HEK293 (cell line): Measurements from ENCODE around the gene ARHGAP42.

ENCODE experiments used
- CTCF ChIA-PET: fragments of 350-600 bp; formaldehyde crosslinking; extraction: SDS; loops from one replicate; lab custom pipeline; 2021; ENCODE audit warnings: antibody characterized with exemption; lab: Yijun Ruan, JAX
- POLR2A ChIA-PET: fragments of 300-600 bp; formaldehyde crosslinking; extraction: SDS; loops from one replicate; lab custom pipeline; 2020; ENCODE audit warnings: antibody characterized with exemption, inconsistent platforms; lab: Yijun Ruan, JAX
- H3K27ac ChIP-seq: fragments of 200-500 bp; sonication (Bioruptor generic); 2 replicates; pipeline ENCODE4 v1.5.1; 2014; ENCODE audit warnings: low read depth, low read length, control low read depth, inconsistent platforms; ENCODE audit errors: extremely low read depth
- H3K36me3 ChIP-seq, 2 experiments: fragments of 200-500 bp in 1 of 2; sonication (Bioruptor generic) in 1 of 2; 1 replicate in 1 of 2; 2 replicates in 1 of 2; pipeline ENCODE4 v1.5.1; 2014 to 2017; ENCODE audit warnings: inconsistent platforms in 2 of 2, low read length in 2 of 2; ENCODE audit not compliant: control insufficient read depth in 2 of 2, insufficient read depth in 1 of 2
- H3K4me1 ChIP-seq: fragments of 200-500 bp; sonication (Bioruptor generic); 2 replicates; pipeline ENCODE4 v1.5.1; 2014; ENCODE audit warnings: mild to moderate bottlenecking, low read length, inconsistent platforms; ENCODE audit not compliant: control insufficient read depth, insufficient read depth
- H3K4me3 ChIP-seq: 2 replicates; pipeline ENCODE4 v1.5.1; 2011; ENCODE audit warnings: low read depth, mild to moderate bottlenecking, control low read depth, low read length, moderate library complexity
- H3K9me3 ChIP-seq: fragments of 200-500 bp; sonication (Bioruptor generic); 2 replicates; pipeline ENCODE4 v1.5.1; 2014; ENCODE audit warnings: low read depth, low read length, inconsistent platforms; ENCODE audit not compliant: control insufficient read depth, insufficient read depth
- HIC1 ChIP-seq: fragments of 450-650 bp; formaldehyde crosslinking; IDR thresholded peaks from 2 replicates; pipeline ENCODE4 v1.5.1; 2016; ENCODE audit warnings: missing biosample characterization, missing genetic modification characterization
- OSR2 ChIP-seq: fragments of 450-650 bp; formaldehyde crosslinking; IDR thresholded peaks from 2 replicates; pipeline ENCODE4 v1.5.1; 2016; ENCODE audit warnings: missing biosample characterization, missing genetic modification characterization
- PBX3 ChIP-seq: sonication (generic); formaldehyde crosslinking; IDR thresholded peaks from 2 replicates; pipeline ENCODE4 v1.8.1; 2022; ENCODE audit warnings: mild to moderate bottlenecking, moderate library complexity, missing genetic modification reagents
- SCRT1 ChIP-seq: fragments of 450-650 bp; formaldehyde crosslinking; IDR thresholded peaks from 2 replicates; pipeline ENCODE4 v1.5.1; 2016; ENCODE audit warnings: missing biosample characterization, missing genetic modification characterization, borderline replicate concordance
- SP2 ChIP-seq: fragments of 450-650 bp; formaldehyde crosslinking; IDR thresholded peaks from 2 replicates; pipeline ENCODE4 v1.5.1; 2016; ENCODE audit warnings: missing biosample characterization, missing genetic modification characterization
- ZBTB17 ChIP-seq: fragments of 450-650 bp; formaldehyde crosslinking; IDR thresholded peaks from 2 replicates; pipeline ENCODE4 v1.5.1; 2016; ENCODE audit warnings: missing biosample characterization, missing genetic modification characterization
- ZNF239 ChIP-seq: fragments of 450-650 bp; formaldehyde crosslinking; IDR thresholded peaks from 2 replicates; pipeline ENCODE4 v1.5.1; 2016; ENCODE audit warnings: missing biosample characterization, missing genetic modification characterization
- ZNF274 ChIP-seq, 2 experiments: fragments of 200-500 bp in 1 of 2; fragments of 450-650 bp in 1 of 2; sonication (Bioruptor generic) in 1 of 2; formaldehyde crosslinking in 1 of 2; IDR thresholded peaks; 2 replicates each; pipeline versions ENCODE4 v1.5.1 to v1.6.1; 2014 to 2016; ENCODE audit warnings: borderline replicate concordance in 1 of 2, inconsistent platforms in 1 of 2, low read length in 1 of 2, missing biosample characterization in 1 of 2, missing genetic modification characterization in 1 of 2
- ZNF37A ChIP-seq: fragments of 450-650 bp; IDR thresholded peaks from 2 replicates; pipeline ENCODE4 v1.5.1; 2018; ENCODE audit warnings: missing biosample characterization, missing genetic modification characterization
- ZNF398 ChIP-seq: fragments of 450-650 bp; formaldehyde crosslinking; IDR thresholded peaks from 2 replicates; pipeline ENCODE4 v1.5.1; 2017; ENCODE audit warnings: missing biosample characterization, missing genetic modification characterization
- ZNF549 ChIP-seq: fragments of 450-650 bp; IDR thresholded peaks from 2 replicates; pipeline ENCODE4 v1.5.1; 2018; ENCODE audit warnings: missing biosample characterization, missing genetic modification characterization, mild to moderate bottlenecking, inconsistent platforms, moderate library complexity
- ZNF610 ChIP-seq: fragments of 450-650 bp; formaldehyde crosslinking; IDR thresholded peaks from 2 replicates; pipeline ENCODE4 v1.5.1; 2016; ENCODE audit warnings: missing biosample characterization, missing genetic modification characterization, borderline replicate concordance
- ZNF701 ChIP-seq: fragments of 450-650 bp; formaldehyde crosslinking; IDR thresholded peaks from 2 replicates; pipeline ENCODE4 v1.5.1; 2016; ENCODE audit warnings: missing biosample characterization, missing genetic modification characterization
- ZNF707 ChIP-seq: fragments of 450-650 bp; formaldehyde crosslinking; IDR thresholded peaks from 2 replicates; pipeline ENCODE4 v1.5.1; 2016; ENCODE audit warnings: missing biosample characterization, missing genetic modification characterization
- ZNF791 ChIP-seq: fragments of 450-650 bp; formaldehyde crosslinking; IDR thresholded peaks from 2 replicates; pipeline ENCODE4 v1.5.1; 2016; ENCODE audit warnings: missing biosample characterization, missing genetic modification characterization
- ZNF792 ChIP-seq: fragments of 450-650 bp; formaldehyde crosslinking; IDR thresholded peaks from 2 replicates; pipeline ENCODE4 v1.5.1; 2016; ENCODE audit warnings: missing biosample characterization, missing genetic modification characterization
- TF ChIP-seq, protein P1 (sequence below): fragments of 450-650 bp; formaldehyde crosslinking; IDR thresholded peaks from 2 replicates; pipeline ENCODE4 v1.5.1; 2016; ENCODE audit warnings: missing biosample characterization, missing genetic modification characterization
- TF ChIP-seq, protein P2 (sequence below): IDR thresholded peaks from 2 replicates; pipeline ENCODE4 v1.6.1; 2011; ENCODE audit warnings: mild to moderate bottlenecking, low read depth, low read length, borderline replicate concordance
- TF ChIP-seq, protein P3 (sequence below): fragments of 450-650 bp; formaldehyde crosslinking; IDR thresholded peaks from 2 replicates; pipeline ENCODE4 v1.5.1; 2017; ENCODE audit warnings: missing biosample characterization, missing genetic modification characterization
- TF ChIP-seq, protein P4 (sequence below): fragments of 450-650 bp; formaldehyde crosslinking; IDR thresholded peaks from 2 replicates; pipeline ENCODE4 v1.5.1; 2016; ENCODE audit warnings: missing biosample characterization, missing genetic modification characterization

ARHGAP42 gene

DNA sequence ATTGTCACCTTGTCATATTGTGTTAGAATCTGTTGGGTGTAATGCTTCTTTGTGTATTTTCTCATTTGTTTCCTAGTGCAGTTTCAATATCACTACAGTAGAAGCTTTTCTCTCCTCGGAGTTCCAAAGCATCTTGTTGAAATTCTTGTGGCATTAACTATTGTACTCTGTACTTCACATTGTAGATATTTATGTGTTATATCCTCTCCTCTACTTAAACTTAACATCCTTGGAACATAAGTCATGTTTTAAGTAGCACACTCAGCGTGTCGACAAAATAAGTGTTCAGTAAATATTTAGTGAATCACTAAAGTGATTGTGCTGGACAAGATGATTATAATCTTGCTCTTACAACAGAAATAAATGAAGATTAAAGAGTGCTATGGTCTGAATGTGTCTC lies 201.7 kb downstream of the ARHGAP42 start:
- Histone ChIP-seq H3K4me1 (no peaks in the 10 kb centered on the region), H3K27ac (no peak overlapping the region), H3K9me3 (no peaks in the 10 kb centered on the region), H3K4me3 (no peak overlapping the region), H3K36me3 (no peaks in the 10 kb centered on the region)
- TF ChIP-seq ZNF37A = no peak
- TF ChIP-seq OSR2 (tag by site-specific recombination) = no peak
- no peak for TF ChIP-seq ZBTB17 (tag by site-specific recombination)
- TF ChIP-seq HIC1 (tag by site-specific recombination) = no peak
- TF ChIP-seq, protein P1, sequence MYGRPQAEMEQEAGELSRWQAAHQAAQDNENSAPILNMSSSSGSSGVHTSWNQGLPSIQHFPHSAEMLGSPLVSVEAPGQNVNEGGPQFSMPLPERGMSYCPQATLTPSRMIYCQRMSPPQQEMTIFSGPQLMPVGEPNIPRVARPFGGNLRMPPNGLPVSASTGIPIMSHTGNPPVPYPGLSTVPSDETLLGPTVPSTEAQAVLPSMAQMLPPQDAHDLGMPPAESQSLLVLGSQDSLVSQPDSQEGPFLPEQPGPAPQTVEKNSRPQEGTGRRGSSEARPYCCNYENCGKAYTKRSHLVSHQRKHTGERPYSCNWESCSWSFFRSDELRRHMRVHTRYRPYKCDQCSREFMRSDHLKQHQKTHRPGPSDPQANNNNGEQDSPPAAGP = no peak
- no peak for TF ChIP-seq ZNF398 (tag by site-specific recombination)
- TF ChIP-seq SCRT1 (tag by site-specific recombination) = no peak
- TF ChIP-seq, protein P2, sequence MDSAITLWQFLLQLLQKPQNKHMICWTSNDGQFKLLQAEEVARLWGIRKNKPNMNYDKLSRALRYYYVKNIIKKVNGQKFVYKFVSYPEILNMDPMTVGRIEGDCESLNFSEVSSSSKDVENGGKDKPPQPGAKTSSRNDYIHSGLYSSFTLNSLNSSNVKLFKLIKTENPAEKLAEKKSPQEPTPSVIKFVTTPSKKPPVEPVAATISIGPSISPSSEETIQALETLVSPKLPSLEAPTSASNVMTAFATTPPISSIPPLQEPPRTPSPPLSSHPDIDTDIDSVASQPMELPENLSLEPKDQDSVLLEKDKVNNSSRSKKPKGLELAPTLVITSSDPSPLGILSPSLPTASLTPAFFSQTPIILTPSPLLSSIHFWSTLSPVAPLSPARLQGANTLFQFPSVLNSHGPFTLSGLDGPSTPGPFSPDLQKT = no peak
- no peak for TF ChIP-seq PBX3 (CRISPR knock-in tag)
- TF ChIP-seq ZNF549 (tag by site-specific recombination) = no peak
- no peak for TF ChIP-seq ZNF701 (tag by site-specific recombination)
- TF ChIP-seq ZNF239 (tag by site-specific recombination) = no peak
- TF ChIP-seq SP2 (tag by site-specific recombination) = no peak
- CTCF ChIA-PET = no interaction called here
- POLR2A ChIA-PET = no interaction called here

- CTCF ChIA-PET = no interaction called here
- TF ChIP-seq ZNF791 (tag by site-specific recombination) = no peak
- TF ChIP-seq ZNF37A = no peak
- TF ChIP-seq ZNF274 (IDR thresholded peaks at IDR 0.05; ENCODE audit: low read length) = no peak
- no peak for TF ChIP-seq ZNF274 (tag by site-specific recombination; IDR thresholded peaks at IDR 0.05; ENCODE audit: borderline replicate concordance)
- TF ChIP-seq, protein P3, sequence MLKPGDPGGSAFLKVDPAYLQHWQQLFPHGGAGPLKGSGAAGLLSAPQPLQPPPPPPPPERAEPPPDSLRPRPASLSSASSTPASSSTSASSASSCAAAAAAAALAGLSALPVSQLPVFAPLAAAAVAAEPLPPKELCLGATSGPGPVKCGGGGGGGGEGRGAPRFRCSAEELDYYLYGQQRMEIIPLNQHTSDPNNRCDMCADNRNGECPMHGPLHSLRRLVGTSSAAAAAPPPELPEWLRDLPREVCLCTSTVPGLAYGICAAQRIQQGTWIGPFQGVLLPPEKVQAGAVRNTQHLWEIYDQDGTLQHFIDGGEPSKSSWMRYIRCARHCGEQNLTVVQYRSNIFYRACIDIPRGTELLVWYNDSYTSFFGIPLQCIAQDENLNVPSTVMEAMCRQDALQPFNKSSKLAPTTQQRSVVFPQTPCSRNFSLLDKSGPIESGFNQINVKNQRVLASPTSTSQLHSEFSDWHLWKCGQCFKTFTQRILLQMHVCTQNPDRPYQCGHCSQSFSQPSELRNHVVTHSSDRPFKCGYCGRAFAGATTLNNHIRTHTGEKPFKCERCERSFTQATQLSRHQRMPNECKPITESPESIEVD (tag by site-specific recombination) = no peak
- TF ChIP-seq ZNF707 = no peak
- TF ChIP-seq, protein P4, sequence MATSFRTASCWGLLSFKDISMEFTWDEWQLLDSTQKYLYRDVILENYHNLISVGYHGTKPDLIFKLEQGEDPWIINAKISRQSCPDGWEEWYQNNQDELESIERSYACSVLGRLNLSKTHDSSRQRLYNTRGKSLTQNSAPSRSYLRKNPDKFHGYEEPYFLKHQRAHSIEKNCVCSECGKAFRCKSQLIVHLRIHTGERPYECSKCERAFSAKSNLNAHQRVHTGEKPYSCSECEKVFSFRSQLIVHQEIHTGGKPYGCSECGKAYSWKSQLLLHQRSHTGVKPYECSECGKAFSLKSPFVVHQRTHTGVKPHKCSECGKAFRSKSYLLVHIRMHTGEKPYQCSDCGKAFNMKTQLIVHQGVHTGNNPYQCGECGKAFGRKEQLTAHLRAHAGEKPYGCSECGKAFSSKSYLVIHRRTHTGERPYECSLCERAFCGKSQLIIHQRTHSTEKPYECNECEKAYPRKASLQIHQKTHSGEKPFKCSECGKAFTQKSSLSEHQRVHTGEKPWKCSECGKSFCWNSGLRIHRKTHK (tag by site-specific recombination) = no peak
- TF ChIP-seq ZNF610 = no peak
- TF ChIP-seq ZNF792 = no peak
- TF ChIP-seq, all 188 proteins: peak for 0
- POLR2A ChIA-PET = no interaction called here
- H3K36me3 ChIP-seq = no peaks in the 10 kb centered on the region
- no peaks in the 10 kb centered on the region for H3K4me1 ChIP-seq
- no peaks in the 10 kb centered on the region for H3K9me3 ChIP-seq
- H3K4me3 ChIP-seq = no peak overlapping the region
- H3K27ac ChIP-seq = no peak overlapping the region
Observed at GRCh38 chr11:100889758-100890157, 202.7 kb downstream of the ARHGAP42 start.
